ENCODE measurements around the gene SLC46A1.
"Not testable (repeated sequence)": the region's sequence is repeated elsewhere in the genome, so short reads cannot be mapped to it uniquely, and the experiment has no call there.

The SLC46A1 gene

GRCh38 chr17:28405632-28406472 is at the start of gene SLC46A1:
Gene SLC46A1, minus strand, starts transcription at chr17:28406212. Its CDS starts 98 bp downstream, at chr17:28406114.
- DNase-seq (ENCODE audit: low read depth in 2 of 2): no peak

- DNase-seq (ENCODE audit: low read depth in 2 of 2): no peak
Observed at GRCh38 chr17:28449859-28450258, 43.8 kb upstream of the SLC46A1 start.

- DNase-seq (ENCODE audit: low read depth in 2 of 2): no peak
Observed at GRCh38 chr17:28447396-28447760, 41.4 kb upstream of the SLC46A1 start.

GRCh38 chr17:28446716-28447395 is 40.8 kb upstream of the SLC46A1 start:
- DNase-seq (ENCODE audit: low read depth in 2 of 2): no peak

- no peak for DNase-seq (ENCODE audit: low read depth in 2 of 2)
Observed at GRCh38 chr17:28443901-28444638, 38.1 kb upstream of the SLC46A1 start.

- not testable (repeated sequence) for DNase-seq (ENCODE audit: low read depth in 2 of 2)
Observed at GRCh38 chr17:28434326-28434725, 28.3 kb upstream of the SLC46A1 start.

GRCh38 chr17:28433721-28434120 is 27.7 kb upstream of the SLC46A1 start:
- DNase-seq (ENCODE audit: low read depth in 2 of 2): no peak

- DNase-seq (ENCODE audit: low read depth in 2 of 2): not testable (repeated sequence)
Observed at GRCh38 chr17:28427982-28428381, 22.0 kb upstream of the SLC46A1 start.

GRCh38 chr17:28427371-28427770 is 21.4 kb upstream of the SLC46A1 start:
- no peak for DNase-seq (ENCODE audit: low read depth in 2 of 2)

GRCh38 chr17:28426081-28426519 is 20.1 kb upstream of the SLC46A1 start:
- DNase-seq (ENCODE audit: low read depth in 2 of 2): no peak

GRCh38 chr17:28425206-28425605 is 19.2 kb upstream of the SLC46A1 start:
- no peak for DNase-seq (ENCODE audit: low read depth in 2 of 2)

GRCh38 chr17:28421787-28422305 is 15.8 kb upstream of the SLC46A1 start:
- DNase-seq (ENCODE audit: low read depth in 2 of 2): no peak

GRCh38 chr17:28416703-28417311 is 10.8 kb upstream of the SLC46A1 start:
- DNase-seq (ENCODE audit: low read depth in 2 of 2): peak in 1 of 2 donors; percentile 18

- DNase-seq (ENCODE audit: low read depth in 2 of 2): no peak
Observed at GRCh38 chr17:28415886-28416285, 9.9 kb upstream of the SLC46A1 start.

GRCh38 chr17:28413804-28414203 is 7.8 kb upstream of the SLC46A1 start:
- DNase-seq (ENCODE audit: low read depth in 2 of 2): no peak

- DNase-seq (ENCODE audit: low read depth in 2 of 2): no peak
Observed at GRCh38 chr17:28412099-28412498, 6.1 kb upstream of the SLC46A1 start.

GRCh38 chr17:28407974-28408306 is 1.9 kb upstream of the SLC46A1 start:
- no peak for DNase-seq (ENCODE audit: low read depth in 2 of 2)

GRCh38 chr17:28407130-28407973 is 1.3 kb upstream of the SLC46A1 start:
- no peak for DNase-seq (ENCODE audit: low read depth in 2 of 2)

GRCh38 chr17:28406473-28406814 is 432 bp upstream of the SLC46A1 start:
- DNase-seq (ENCODE audit: low read depth in 2 of 2): no peak

- no peak for DNase-seq (ENCODE audit: low read depth in 2 of 2)
Observed at GRCh38 chr17:28404812-28405570, 1.0 kb downstream of the SLC46A1 start.

Data from stimulated activated CD8-positive, alpha-beta memory T cell treated with anti-CD3 and anti-CD28 coated beads, Interleukin-7, amount 100 ng/mL, for 1 hour (primary cell).